Retinal pigment epithelial cell (primary cell): ENCODE measurements around the gene GADD45G.

Experiments
- DNase-seq: peaks from one replicate; pipeline ENCODE4 v3.0.0-alpha.2; 2010; ENCODE audit warnings: low read depth
- H3K4me3 ChIP-seq: 2 replicates; pipeline ENCODE4 v1.5.1; 2011; ENCODE audit warnings: mild to moderate bottlenecking, low read length, control low read depth, moderate library complexity
- CTCF ChIP-seq: conservative IDR thresholded peaks from 2 replicates; pipeline ENCODE4 v1.5.1; 2011; ENCODE audit warnings: low read depth, low read length, control low read depth, inconsistent platforms

The GADD45G gene

GRCh38 chr9:89610391-89610925, 5.6 kb downstream of the GADD45G start:
- DNase-seq: no peak
- TF ChIP-seq CTCF: no peak
- no peak overlapping the region for H3K4me3 ChIP-seq

- no peak for TF ChIP-seq CTCF
- no peak for DNase-seq
- no peak overlapping the region for H3K4me3 ChIP-seq
Observed at GRCh38 chr9:89611425-89611824, 6.6 kb downstream of the GADD45G start.

GRCh38 chr9:89612566-89613278, 7.9 kb downstream of the GADD45G start:
- DNase-seq: no peak
- no peak overlapping the region for H3K4me3 ChIP-seq
- TF ChIP-seq CTCF: no peak

GRCh38 chr9:89613912-89614892, 9.4 kb downstream of the GADD45G start:
- no peak overlapping the region for H3K4me3 ChIP-seq
- no peak for DNase-seq
- no peak for TF ChIP-seq CTCF

GRCh38 chr9:89615661-89616060, 10.8 kb downstream of the GADD45G start:
- no peak for TF ChIP-seq CTCF
- H3K4me3 ChIP-seq: no peak overlapping the region
- DNase-seq: no peak

GRCh38 chr9:89616411-89616810, 11.6 kb downstream of the GADD45G start:
- no peak for TF ChIP-seq CTCF
- DNase-seq: no peak
- H3K4me3 ChIP-seq: no peak overlapping the region
